DMS153 treated with DMSO at 0.1 percent for 48 hours (cell line): ENCODE measurements around the gene PLCB1.

ENCODE experiments used
- DNase-seq: peaks from one replicate; lab custom pipeline; 2025; ENCODE audit not compliant: unreplicated experiment; lab: John Stamatoyannopoulos, UW

The PLCB1 gene

GRCh38 chr20:8909596-8909995 is 777.5 kb downstream of the PLCB1 start:
- no peak for DNase-seq

- DNase-seq: no peak
Observed at GRCh38 chr20:8912096-8912495, 780.0 kb downstream of the PLCB1 start.

GRCh38 chr20:8912731-8913130 is 780.7 kb downstream of the PLCB1 start:
- no peak for DNase-seq

GRCh38 chr20:8913456-8913855 is 781.4 kb downstream of the PLCB1 start:
- no peak for DNase-seq

- no peak for DNase-seq
Observed at GRCh38 chr20:8914421-8914820, 782.4 kb downstream of the PLCB1 start.

- no peak for DNase-seq
Observed at GRCh38 chr20:8917084-8917483, 785.0 kb downstream of the PLCB1 start.

- DNase-seq: no peak
Observed at GRCh38 chr20:8918145-8918544, 786.1 kb downstream of the PLCB1 start.

GRCh38 chr20:8924539-8924938 is 792.5 kb downstream of the PLCB1 start:
- no peak for DNase-seq

- no peak for DNase-seq
Observed at GRCh38 chr20:8930726-8931125, 798.7 kb downstream of the PLCB1 start.

- DNase-seq: no peak
Observed at GRCh38 chr20:8932192-8933165, 800.4 kb downstream of the PLCB1 start.

- DNase-seq: no peak
Observed at GRCh38 chr20:8933381-8933807, 801.3 kb downstream of the PLCB1 start.

GRCh38 chr20:8934362-8934761 is 802.3 kb downstream of the PLCB1 start:
- DNase-seq: no peak
